OCI-LY7 (cell line): ENCODE results near the gene CHCHD1.

Experiments
- EZH2phosphoT487 ChIP-seq: fragments of 200-600 bp; sonication (generic); IDR thresholded peaks from 2 replicates; pipeline ENCODE4 v1.6.1; 2018; ENCODE audit warnings: low read depth, borderline replicate concordance, mild to moderate bottlenecking, mixed run types, antibody characterized with exemption, low read length, moderate library complexity, mixed read lengths
- TF ChIP-seq, protein P1 (sequence below): fragments of 200-600 bp; sonication (generic); conservative IDR thresholded peaks from 2 replicates; pipeline ENCODE4 v1.5.1; 2014; ENCODE audit warnings: mild to moderate bottlenecking, antibody characterized with exemption, low read length, moderate library complexity, mixed read lengths

DNA sequence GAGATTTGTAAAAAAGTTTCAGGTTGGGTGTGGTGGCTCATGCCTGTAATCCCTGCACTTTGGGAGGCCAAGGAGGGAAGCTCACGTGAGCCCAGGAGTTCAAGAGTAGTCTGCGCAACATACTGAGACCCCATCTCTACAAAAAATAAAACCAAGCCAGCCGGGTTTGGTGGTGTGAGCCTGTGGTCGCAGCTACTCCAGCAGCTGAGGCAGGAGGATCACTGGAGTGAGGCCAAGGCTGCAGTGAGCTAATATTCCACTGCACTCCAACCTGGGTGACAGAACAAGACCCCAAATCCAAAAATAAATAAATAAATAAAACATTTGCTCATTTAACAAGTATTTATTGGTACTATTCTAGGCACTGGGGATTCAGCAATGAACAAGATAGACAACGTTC, 1.5 kb upstream of the CHCHD1 start:
- TF ChIP-seq, protein P1, sequence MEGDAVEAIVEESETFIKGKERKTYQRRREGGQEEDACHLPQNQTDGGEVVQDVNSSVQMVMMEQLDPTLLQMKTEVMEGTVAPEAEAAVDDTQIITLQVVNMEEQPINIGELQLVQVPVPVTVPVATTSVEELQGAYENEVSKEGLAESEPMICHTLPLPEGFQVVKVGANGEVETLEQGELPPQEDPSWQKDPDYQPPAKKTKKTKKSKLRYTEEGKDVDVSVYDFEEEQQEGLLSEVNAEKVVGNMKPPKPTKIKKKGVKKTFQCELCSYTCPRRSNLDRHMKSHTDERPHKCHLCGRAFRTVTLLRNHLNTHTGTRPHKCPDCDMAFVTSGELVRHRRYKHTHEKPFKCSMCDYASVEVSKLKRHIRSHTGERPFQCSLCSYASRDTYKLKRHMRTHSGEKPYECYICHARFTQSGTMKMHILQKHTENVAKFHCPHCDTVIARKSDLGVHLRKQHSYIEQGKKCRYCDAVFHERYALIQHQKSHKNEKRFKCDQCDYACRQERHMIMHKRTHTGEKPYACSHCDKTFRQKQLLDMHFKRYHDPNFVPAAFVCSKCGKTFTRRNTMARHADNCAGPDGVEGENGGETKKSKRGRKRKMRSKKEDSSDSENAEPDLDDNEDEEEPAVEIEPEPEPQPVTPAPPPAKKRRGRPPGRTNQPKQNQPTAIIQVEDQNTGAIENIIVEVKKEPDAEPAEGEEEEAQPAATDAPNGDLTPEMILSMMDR, result no peak
- no peak for TF ChIP-seq EZH2phosphoT487
